HG03066 (cell line): ENCODE results near the gene SYNE3.

Experiments
- ATAC-seq: cut with Tn5 transposase; IDR thresholded peaks from one replicate; pipeline ENCODE4 v1.9.1; 2021; ENCODE audit warnings: low read depth; ENCODE audit not compliant: unreplicated experiment

Gene SYNE3

GRCh38 chr14:95478309-95478708 lies 38.1 kb downstream of the SYNE3 start:
- no peak for ATAC-seq

DNA sequence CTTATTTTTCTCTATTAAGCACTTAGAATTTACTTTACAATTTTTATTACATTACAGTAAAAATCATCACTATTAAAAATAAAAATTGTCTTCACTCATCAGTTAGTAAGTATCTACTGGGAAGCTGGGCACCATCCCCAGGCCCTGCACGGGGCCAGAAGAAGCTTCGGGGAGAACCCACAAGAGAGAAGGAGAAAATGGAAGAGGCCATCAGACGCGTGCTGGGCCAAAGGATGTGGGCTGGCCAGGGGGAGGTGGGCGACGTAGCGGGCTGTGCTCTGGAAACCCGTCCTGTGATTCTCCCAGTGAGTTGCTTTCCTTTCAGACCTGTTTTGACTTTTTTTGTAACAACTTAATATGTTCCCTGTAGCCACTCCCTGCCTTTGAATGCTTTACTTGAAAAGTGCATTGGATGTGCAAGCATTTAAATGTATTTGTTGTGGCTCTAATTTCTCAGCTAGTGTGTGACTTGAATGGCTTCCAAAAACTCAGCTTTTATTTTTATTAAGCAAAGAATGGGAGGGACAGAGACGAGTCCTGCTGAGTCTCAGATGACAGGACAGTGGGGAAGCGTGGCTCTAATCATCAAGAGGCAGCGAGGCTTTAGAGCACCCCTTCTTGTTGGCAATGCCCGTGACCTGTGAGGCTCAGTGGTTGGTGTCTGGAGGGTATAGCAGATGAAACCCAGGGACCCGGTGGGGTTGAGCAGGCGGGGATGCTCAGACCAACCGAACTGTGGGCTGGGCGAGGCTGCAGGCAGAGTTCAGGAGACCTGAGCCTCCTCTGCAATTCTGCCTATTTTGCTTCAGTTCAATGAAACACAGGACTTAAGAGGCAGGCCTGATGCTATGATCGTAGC lies 38.8 kb downstream of the SYNE3 start:
- ATAC-seq, result no peak

DNA sequence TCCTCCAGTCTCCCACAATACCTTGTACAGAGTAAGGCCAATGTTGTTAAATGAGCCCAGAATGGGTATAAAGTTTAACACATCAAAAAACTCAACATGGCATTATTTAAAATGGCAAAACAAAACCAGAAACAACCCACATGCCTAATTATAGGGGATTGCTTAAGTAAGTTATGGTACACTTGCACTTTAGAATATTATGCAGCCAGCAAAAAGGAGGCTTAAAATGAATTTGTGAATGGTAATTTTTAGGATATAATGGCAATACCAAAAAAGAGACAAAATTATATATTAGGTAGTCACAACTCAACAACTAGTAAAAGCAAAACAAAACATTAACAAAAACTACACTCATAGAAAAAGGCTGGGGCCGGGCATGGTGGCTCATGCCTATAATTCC lies 39.7 kb downstream of the SYNE3 start:
- no peak for ATAC-seq

DNA sequence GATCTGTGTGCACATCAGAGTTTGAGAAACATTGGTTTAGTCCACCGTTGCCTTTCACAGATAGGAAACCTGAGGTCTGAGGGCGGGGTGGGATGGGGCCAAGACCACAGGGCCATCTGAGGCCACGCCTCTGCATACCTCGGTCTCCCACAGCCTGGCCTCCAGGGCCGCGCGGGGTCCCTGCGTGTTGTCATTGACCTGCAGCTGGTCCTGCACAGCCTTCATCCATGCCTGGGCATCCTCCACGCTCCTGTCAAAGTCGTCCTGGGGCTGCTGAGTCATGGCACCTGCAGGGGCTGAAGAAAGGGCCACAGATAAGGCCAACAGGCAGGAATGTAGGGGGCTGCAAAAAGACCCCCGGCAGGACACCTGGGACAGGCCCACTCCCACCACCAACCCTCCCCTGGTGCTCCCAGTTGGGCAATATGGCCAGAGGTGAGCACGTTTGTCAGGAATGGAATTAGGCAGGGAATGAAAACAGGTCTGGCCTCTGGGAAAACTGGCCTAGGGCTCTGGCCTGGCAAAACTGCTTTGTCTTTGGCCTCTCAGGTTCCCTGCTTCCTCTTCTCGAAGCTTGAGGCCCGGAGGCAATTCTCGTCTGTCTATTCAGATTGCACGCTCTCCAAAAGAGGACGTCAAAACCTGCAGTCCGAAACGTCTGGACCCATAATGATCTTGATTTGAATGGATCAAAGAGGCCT lies 40.8 kb downstream of the SYNE3 start:
- no peak for ATAC-seq

- ATAC-seq, result no peak
Observed at GRCh38 chr14:95474941-95475340, 41.5 kb downstream of the SYNE3 start.

GRCh38 chr14:95474486-95474885 lies 42.0 kb downstream of the SYNE3 start:
- ATAC-seq, result no peak

GRCh38 chr14:95472819-95473251 lies 43.6 kb downstream of the SYNE3 start:
- ATAC-seq, result no peak

- no peak for ATAC-seq
Observed at GRCh38 chr14:95471476-95471875, 45.0 kb downstream of the SYNE3 start.

DNA sequence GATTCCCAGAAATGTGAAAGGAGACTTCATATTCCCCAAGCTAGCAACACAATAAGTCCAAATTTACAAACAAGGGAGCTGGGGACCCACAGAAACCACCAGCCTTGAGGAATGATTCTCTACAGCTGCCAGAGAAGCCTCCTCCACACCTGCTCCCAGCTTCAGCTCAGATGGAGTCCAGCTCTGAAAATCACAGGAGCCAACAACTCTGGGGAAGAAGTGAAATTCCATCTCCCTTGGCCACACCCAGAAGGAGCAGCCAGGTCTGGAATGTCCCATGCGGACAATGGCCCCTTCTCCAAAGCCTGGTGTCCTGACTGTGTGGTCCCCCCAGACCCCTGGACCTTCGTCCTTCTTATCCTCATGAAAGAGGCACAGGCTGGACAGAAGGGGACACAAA lies 45.4 kb downstream of the SYNE3 start:
- no peak for ATAC-seq

DNA sequence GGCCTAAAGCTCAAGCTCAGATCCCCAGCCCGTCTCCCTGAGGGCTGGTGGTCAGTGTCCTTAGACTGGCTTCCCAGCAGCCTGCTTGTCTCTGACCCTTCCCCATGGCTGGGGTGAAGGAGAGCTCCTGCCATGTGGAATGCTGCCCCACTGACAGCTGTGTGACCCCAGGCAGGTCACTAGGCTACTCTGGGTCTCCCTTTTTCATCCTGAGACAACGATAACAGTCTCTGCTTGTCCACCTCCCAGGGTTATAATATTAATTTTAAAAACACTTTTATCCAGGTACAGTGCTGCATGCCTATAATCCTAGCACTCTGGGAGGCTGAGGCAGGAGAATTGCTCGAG lies 47.3 kb downstream of the SYNE3 start:
- ATAC-seq, result no peak

DNA sequence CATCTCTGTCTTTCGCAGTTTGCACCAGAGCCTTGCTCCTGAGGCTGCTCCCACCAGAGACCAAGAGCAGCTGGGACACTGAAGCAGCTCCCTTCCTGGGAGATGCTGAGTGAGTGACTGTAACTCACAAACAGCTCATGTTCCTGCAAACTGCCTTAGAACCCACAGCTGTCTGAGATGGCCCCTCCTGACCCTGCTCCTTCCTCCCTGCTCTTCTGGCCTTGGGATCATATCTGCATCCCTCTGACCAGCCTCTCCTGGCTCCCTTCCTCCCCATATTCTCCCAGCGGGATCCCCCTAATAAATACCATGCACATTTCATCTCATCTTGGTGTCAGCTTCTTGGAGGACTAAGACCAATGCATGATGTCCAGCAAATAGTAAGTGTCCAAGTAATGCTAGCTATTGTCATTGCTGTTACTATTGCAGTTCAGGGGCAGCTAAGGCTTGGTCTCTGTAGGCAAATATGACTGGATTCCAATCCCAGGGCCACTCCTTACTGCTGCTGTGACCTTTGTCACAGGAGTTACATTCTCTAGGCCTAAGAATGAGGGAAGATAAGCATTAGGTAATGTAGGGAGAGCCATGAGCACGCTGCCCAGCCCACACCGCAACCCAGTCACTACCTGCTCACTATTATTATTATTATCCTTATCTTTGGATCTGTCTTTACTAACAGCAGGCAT lies 47.9 kb downstream of the SYNE3 start:
- ATAC-seq, result no peak

- ATAC-seq, result no peak
Observed at GRCh38 chr14:95467657-95468056, 48.8 kb downstream of the SYNE3 start.

GRCh38 chr14:95467232-95467631 lies 49.2 kb downstream of the SYNE3 start:
- no peak for ATAC-seq
